NT2/D1 (cell line): ENCODE results near the gene KLHL29.

Experiments
- SUZ12 ChIP-seq: IDR thresholded peaks from 2 replicates; pipeline ENCODE4 v1.6.1; 2011; ENCODE audit not compliant: insufficient read length, insufficient read depth; ENCODE audit errors: extremely low read depth
- YY1 ChIP-seq: IDR thresholded peaks from 2 replicates; pipeline ENCODE4 v1.6.1; 2011; ENCODE audit not compliant: insufficient read length, insufficient read depth

- TF ChIP-seq YY1 (no peak), SUZ12 (no peak)
These were observed 220.3 kb downstream of the KLHL29 start for GRCh38 chr2:23605236-23605635.
